Stomach (tissue), 4 donors: ENCODE results near the gene TTC27.
"Not testable (repeated sequence)": the region's sequence is repeated elsewhere in the genome, so short reads cannot be mapped to it uniquely, and the experiment has no call there.

ENCODE experiments used
- EP300 ChIP-seq: sonication (generic); formaldehyde crosslinking; IDR thresholded peaks from one replicate; pipeline ENCODE4 v1.6.1; 2017; ENCODE audit warnings: antibody characterized with exemption
- POLR2A ChIP-seq, 4 donors: fragments of 450-650 bp; IDR thresholded peaks; one replicate each; pipeline ENCODE4 v1.6.1; 2016; ENCODE audit warnings: antibody characterized with exemption in 4 of 4, control low read depth in 2 of 4, mild to moderate bottlenecking in 1 of 4, moderate library complexity in 1 of 4
- POLR2AphosphoS5 ChIP-seq, 3 donors: sonication (generic); formaldehyde crosslinking; IDR thresholded peaks; one replicate each; pipeline ENCODE4 v1.6.1; 2016; ENCODE audit warnings: antibody characterized with exemption in 3 of 3
- TF ChIP-seq, protein P1 (sequence below), 7 experiments: fragments of 450-650 bp in 4 of 7; fragments of 200-600 bp in 3 of 7; sonication (generic) in 3 of 7; IDR thresholded peaks; one replicate each; pipeline ENCODE4 v1.5.1; 2016 to 2019; ENCODE audit warnings: antibody characterized with exemption in 7 of 7, control low read depth in 2 of 7, mild to moderate bottlenecking in 1 of 7

DNA sequence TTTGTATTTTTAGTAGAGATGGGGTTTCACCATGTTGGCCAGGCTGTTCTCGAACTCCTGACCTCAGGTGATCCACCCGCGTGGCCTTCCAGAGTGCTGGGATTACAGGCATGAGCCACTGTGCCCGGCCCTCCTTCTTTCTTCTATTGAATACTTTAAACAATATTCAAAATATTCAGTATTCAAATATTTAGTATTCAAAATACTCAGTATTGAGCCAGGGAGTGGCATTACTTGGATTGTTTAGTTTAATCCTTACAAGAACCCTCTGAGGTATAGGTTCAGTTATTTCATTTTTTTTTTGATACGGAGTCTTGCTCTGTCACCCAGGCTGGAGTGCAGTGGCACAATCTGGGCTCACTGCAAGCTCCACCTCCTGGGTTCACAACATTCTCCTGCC, 10.7 kb downstream of the TTC27 start:
- TF ChIP-seq POLR2A (IDR thresholded peaks at IDR 0.05); EP300; POLR2AphosphoS5 (IDR thresholded peaks at IDR 0.05): not testable (repeated sequence)
- TF ChIP-seq, protein P1, sequence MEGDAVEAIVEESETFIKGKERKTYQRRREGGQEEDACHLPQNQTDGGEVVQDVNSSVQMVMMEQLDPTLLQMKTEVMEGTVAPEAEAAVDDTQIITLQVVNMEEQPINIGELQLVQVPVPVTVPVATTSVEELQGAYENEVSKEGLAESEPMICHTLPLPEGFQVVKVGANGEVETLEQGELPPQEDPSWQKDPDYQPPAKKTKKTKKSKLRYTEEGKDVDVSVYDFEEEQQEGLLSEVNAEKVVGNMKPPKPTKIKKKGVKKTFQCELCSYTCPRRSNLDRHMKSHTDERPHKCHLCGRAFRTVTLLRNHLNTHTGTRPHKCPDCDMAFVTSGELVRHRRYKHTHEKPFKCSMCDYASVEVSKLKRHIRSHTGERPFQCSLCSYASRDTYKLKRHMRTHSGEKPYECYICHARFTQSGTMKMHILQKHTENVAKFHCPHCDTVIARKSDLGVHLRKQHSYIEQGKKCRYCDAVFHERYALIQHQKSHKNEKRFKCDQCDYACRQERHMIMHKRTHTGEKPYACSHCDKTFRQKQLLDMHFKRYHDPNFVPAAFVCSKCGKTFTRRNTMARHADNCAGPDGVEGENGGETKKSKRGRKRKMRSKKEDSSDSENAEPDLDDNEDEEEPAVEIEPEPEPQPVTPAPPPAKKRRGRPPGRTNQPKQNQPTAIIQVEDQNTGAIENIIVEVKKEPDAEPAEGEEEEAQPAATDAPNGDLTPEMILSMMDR (IDR thresholded peaks at IDR 0.05): not testable (repeated sequence)
